ENCODE data around the gene LRMDA. TPM values are rescaled to one million over a fixed set of nuclear protein-coding genes. Genes with fewer than 3 reads are reported as not detected.

LRMDA gene
- total RNA-seq, 1 donor from 2014 or later: not detected

DNA sequence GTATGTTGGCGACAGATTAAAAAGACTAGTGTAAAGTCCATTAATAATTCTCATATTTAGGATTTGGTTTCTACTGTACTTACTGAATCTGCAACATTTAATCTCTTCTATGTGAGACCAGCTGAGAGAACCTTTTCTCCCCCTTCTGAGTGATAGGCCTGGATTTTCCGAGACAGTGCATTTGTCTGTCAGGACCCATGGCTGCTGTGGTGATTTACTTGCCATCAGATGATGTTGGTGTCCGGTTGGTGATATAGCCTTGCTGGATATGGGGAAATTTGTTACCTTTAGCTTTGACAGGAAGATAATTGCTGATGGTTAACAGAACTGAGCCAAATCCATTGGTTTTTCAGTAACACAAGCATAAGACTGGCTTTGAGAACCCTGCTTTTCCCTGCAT lies 517.2 kb downstream of the LRMDA start:
- CTCF ChIA-PET: no interaction called here

GRCh38 chr10:75950307-75950706 lies 518.9 kb downstream of the LRMDA start:
- intact Hi-C loops (cut with micrococcal nuclease): no loop called here
- ChIA-PET CTCF (no interaction called here), POLR2A (no interaction called here)
- Mint-ChIP-seq H3K4me1 (no peaks in the 10 kb centered on the region), H3K27me3 (no peaks in the 10 kb centered on the region), H3K36me3 (ENCODE audit: low read depth) (no peaks in the 10 kb centered on the region), H3K4me3 (no peak overlapping the region), H3K9me3 (no peaks in the 10 kb centered on the region), H3K27ac (no peak overlapping the region)
- TF ChIP-seq, protein P1, sequence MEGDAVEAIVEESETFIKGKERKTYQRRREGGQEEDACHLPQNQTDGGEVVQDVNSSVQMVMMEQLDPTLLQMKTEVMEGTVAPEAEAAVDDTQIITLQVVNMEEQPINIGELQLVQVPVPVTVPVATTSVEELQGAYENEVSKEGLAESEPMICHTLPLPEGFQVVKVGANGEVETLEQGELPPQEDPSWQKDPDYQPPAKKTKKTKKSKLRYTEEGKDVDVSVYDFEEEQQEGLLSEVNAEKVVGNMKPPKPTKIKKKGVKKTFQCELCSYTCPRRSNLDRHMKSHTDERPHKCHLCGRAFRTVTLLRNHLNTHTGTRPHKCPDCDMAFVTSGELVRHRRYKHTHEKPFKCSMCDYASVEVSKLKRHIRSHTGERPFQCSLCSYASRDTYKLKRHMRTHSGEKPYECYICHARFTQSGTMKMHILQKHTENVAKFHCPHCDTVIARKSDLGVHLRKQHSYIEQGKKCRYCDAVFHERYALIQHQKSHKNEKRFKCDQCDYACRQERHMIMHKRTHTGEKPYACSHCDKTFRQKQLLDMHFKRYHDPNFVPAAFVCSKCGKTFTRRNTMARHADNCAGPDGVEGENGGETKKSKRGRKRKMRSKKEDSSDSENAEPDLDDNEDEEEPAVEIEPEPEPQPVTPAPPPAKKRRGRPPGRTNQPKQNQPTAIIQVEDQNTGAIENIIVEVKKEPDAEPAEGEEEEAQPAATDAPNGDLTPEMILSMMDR (IDR thresholded peaks at IDR 0.05): no peak
- DNase-seq: no peak
- no peak for ATAC-seq (ENCODE audit: low read depth)

More for the DNA sequence above, 517.2 kb downstream of the LRMDA start:
- POLR2A ChIA-PET: no interaction called here
- Mint-ChIP-seq H3K4me3 (no peak overlapping the region), H3K27me3 (no peaks in the 10 kb centered on the region), H3K9me3 (peaks cover 5% of the 10 kb centered on the region), H3K27ac (no peak overlapping the region), H3K36me3 (ENCODE audit: low read depth) (no peaks in the 10 kb centered on the region), H3K4me1 (no peaks in the 10 kb centered on the region)
- ATAC-seq (ENCODE audit: low read depth): no peak
- intact Hi-C loops (cut with micrococcal nuclease): no loop called here
- TF ChIP-seq, protein P1 (IDR thresholded peaks at IDR 0.05): no peak
- no peak for DNase-seq

GRCh38 chr10:75950997-75951589 lies 519.7 kb downstream of the LRMDA start:
- ChIA-PET CTCF (no interaction called here), POLR2A (no interaction called here)
- H3K27me3 Mint-ChIP-seq: no peaks in the 10 kb centered on the region
- H3K4me1 Mint-ChIP-seq: no peaks in the 10 kb centered on the region
- H3K27ac Mint-ChIP-seq: no peak overlapping the region
- DNase-seq (no peak), ATAC-seq (ENCODE audit: low read depth) (no peak)
- no peaks in the 10 kb centered on the region for H3K9me3 Mint-ChIP-seq
- TF ChIP-seq, protein P1 (IDR thresholded peaks at IDR 0.05): no peak
- no peaks in the 10 kb centered on the region for H3K36me3 Mint-ChIP-seq (ENCODE audit: low read depth)
- intact Hi-C loops (cut with micrococcal nuclease): no loop called here
- H3K4me3 Mint-ChIP-seq: no peak overlapping the region

- intact Hi-C loops (cut with micrococcal nuclease): no loop called here
- Mint-ChIP-seq H3K4me1 (no peaks in the 10 kb centered on the region), H3K27ac (no peak overlapping the region), H3K27me3 (no peaks in the 10 kb centered on the region), H3K9me3 (no peaks in the 10 kb centered on the region), H3K4me3 (no peak overlapping the region), H3K36me3 (ENCODE audit: low read depth) (no peaks in the 10 kb centered on the region)
- POLR2A ChIA-PET: no interaction called here
- CTCF ChIA-PET: no interaction called here
- ATAC-seq (ENCODE audit: low read depth) (no peak), DNase-seq (no peak)
- TF ChIP-seq, protein P1 (IDR thresholded peaks at IDR 0.05): no peak
Observed at GRCh38 chr10:75951627-75952026, 520.2 kb downstream of the LRMDA start.

- Mint-ChIP-seq H3K36me3 (ENCODE audit: low read depth) (no peaks in the 10 kb centered on the region), H3K9me3 (no peaks in the 10 kb centered on the region), H3K27ac (no peak overlapping the region), H3K4me3 (no peak overlapping the region), H3K4me1 (no peaks in the 10 kb centered on the region), H3K27me3 (no peaks in the 10 kb centered on the region)
- TF ChIP-seq, protein P1 (IDR thresholded peaks at IDR 0.05): no peak
- intact Hi-C loops (cut with micrococcal nuclease): no loop called here
- DNase-seq (no peak), ATAC-seq (ENCODE audit: low read depth) (no peak)
- CTCF ChIA-PET: no interaction called here
- POLR2A ChIA-PET: no interaction called here
Observed at GRCh38 chr10:75952093-75952492, 520.7 kb downstream of the LRMDA start.

Data from activated B cell treated with CpG ODN at 0.5 μM for 24 hours (primary cell).